GM04504 (cell line): ENCODE measurements around the gene MARCHF11.
A peak's percentile ranks its signal among the peaks of the same experiment; 100 is the strongest.

ENCODE experiments used
- DNase-seq: peaks from one replicate; pipeline ENCODE4 v3.0.0-alpha.2; 2012; ENCODE audit warnings: low read depth

Gene MARCHF11, protein sequence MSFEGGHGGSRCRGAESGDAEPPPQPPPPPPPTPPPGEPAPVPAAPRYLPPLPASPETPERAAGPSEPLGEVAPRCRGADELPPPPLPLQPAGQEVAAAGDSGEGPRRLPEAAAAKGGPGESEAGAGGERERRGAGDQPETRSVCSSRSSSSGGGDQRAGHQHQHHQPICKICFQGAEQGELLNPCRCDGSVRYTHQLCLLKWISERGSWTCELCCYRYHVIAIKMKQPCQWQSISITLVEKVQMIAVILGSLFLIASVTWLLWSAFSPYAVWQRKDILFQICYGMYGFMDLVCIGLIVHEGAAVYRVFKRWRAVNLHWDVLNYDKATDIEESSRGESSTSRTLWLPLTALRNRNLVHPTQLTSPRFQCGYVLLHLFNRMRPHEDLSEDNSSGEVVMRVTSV

GRCh38 chr5:16179511-16179935 is at the start of gene MARCHF11:
MARCHF11 (minus strand) TSS chr5:16179791; CDS start chr5:16179575, 216 bp downstream.
- no peak for DNase-seq

GRCh38 chr5:16225927-16226326 is 46.3 kb upstream of the MARCHF11 start:
- DNase-seq, result no peak

GRCh38 chr5:16192311-16192710 is 12.7 kb upstream of the MARCHF11 start:
- DNase-seq, result no peak

DNA sequence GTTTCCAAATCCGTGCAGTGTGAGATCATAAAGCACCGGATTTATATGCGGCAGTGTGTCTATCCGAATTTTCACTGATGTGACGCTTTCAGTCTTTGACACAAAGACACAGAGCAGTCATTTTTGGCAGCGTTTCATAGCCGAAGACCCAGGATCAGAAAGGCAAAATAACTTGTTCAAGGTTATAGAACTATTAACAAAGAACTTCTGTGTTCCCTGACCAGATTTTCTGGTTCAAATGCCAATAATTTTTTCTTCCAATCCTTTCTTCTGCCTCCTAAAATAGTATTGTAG is 1.1 kb upstream of the MARCHF11 start:
- DNase-seq, result no peak

DNA sequence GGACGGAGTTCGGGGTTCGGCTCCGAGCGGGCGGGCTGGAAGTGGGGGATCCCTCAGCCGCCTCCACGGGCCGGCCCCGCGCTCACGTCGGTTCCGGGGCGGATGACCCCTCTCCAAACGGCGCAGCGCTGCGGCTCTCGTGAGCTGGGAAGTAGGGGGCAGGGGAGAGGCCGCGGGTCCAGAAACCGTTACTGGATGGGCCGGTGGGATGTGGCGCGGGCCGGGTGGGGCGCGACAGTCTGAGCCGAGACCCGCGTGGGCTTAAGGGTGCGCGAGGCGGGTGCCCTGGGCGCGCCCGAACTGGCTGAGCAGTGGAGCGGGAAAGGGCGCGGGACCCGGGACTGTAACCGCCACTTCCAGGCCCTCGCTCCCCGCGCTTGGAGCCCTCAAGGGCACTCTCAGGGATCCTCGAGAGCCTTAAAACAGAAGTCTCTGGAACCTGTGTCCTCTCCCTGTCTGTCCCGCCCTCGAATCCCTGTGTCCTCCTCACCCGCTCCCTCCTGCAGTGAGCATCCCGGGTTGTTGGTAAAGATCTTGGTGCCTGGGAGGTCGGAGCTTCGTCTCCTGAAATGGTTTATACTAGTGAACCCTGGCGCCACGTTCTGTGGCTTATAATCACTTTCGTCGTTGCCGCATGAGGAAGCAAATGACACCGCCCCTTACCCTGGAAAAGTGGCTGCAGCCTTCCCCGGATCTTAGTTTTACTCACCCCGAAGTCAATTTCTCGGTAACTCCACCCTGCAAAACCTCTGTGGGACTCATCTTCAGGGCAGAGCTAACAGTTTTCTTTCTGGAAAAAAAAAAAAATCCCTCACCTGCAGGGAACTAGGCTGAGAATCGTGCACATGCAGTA is 571 bp upstream of the MARCHF11 start:
- DNase-seq, result no peak

DNA sequence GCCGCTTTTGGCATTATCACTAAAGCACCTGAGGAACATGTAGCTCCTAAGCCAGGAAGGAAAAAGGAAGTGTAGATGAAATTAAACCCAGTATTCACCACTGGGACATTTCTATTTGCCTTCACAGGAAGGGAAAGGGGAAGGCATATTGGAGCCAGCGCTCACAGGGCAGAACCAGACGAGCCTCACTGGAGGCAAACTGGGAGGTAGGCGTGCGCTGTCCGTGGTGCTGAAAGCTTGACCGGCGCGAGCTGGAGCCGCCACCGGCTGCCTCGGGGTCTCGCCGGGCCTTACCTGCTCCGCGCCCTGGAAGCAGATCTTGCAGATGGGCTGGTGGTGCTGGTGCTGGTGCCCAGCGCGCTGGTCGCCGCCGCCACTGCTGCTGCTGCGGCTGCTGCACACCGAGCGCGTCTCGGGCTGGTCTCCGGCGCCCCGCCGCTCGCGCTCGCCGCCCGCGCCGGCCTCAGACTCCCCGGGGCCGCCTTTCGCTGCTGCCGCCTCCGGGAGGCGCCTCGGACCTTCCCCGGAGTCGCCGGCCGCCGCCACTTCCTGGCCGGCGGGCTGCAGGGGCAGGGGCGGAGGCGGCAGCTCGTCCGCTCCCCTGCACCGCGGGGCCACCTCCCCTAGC is 732 bp downstream of the MARCHF11 start:
- peak; percentile 25 for DNase-seq

DNA sequence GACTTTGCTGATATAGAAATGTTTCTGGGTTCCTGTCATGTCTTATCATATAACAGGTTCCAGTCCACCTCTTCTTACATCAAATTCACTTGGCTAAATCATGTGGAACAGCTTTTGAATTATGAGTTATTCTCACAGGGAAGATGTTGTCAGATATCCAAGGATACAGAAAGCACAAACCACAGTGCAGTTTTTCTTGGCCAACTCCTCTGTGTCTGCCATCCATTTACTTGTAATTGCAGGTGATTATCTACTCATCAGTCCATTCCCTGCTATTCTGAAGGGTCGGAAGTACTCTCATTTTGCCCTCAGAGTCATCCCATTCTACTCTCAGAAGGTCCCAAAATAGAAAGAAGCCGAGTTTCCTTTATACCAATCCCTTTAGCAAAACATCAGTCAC is 10.0 kb downstream of the MARCHF11 start:
- DNase-seq, result no peak

DNA sequence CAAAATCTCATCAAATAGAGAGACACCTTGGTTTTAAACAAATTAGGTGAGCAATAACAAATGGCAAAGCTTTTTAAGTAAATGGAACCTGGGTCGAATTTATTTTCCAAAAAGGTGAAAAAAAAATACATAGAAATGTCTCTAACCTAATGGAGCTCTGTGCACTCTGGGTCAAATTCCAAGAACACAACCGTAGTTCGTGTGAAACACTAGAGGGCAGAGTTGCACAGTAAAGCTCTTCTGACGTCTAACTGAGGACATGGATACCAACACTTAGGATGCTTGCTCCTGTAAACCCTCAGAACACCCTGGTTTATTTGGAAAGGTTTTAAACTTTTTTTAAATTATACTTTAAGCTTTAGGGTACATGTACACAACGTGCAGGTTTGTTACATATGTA is 18.9 kb downstream of the MARCHF11 start:
- DNase-seq, result peak; percentile 24

DNA sequence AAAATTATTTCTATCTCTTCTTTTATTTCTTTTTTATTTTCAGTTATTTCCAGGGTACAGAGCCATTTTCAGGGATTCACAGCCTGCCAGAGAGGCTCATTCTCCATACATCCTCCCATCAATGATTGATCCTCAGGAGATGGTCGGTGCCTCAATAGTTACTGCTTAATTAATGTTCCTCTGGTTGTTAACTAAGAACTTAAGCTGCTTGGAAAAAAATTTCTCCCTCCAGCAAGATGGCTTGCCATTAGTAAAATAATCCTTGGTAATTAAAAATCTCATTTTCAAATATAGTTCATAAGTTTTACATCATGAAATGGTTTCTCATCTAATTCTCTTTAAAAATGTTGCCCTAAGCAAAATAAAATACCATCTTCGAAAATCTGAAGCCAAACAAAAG is 20.0 kb downstream of the MARCHF11 start:
- no peak for DNase-seq

- no peak for DNase-seq
These were observed 23.4 kb downstream of the MARCHF11 start for GRCh38 chr5:16156152-16156551.

- no peak for DNase-seq
These were observed 26.7 kb downstream of the MARCHF11 start for GRCh38 chr5:16152601-16153568.

- DNase-seq, result no peak
These were observed 30.0 kb downstream of the MARCHF11 start for GRCh38 chr5:16149621-16150020.

GRCh38 chr5:16147179-16147900 is 32.3 kb downstream of the MARCHF11 start:
- no peak for DNase-seq

GRCh38 chr5:16144416-16144815 is 35.2 kb downstream of the MARCHF11 start:
- no peak for DNase-seq

DNA sequence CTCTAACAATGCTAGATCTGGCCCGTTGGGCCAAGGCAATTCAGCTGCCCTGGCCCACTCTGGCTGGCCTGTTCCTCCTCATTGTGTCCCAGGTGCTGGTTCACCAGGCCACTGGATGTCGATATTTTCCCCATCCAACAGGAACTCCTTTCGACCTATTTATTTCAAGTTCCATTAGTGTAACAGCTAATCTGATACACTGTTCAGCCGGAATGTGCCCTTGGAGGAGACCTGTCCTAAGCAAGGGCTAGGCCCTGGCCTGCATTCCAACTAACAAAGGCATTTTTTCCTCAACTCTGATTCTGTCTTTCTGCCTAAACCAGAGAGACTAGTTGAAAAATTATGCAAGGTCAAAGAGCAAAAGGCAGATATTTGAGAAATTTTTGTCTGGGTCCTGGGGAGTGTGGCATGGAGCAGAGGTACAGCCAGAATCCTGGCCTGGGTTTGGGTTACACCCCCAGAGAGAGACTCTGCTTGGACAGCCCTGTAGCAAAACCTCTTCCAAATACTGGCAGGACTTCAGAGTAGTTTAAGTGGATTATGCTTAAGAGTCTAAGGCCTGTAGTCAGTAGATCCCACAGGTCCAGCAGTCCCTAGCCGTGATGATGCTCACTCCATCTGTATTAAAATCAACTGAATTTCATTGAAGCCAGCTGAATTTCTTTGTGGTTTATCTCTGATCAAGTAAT is 36.1 kb downstream of the MARCHF11 start:
- DNase-seq, result no peak

DNA sequence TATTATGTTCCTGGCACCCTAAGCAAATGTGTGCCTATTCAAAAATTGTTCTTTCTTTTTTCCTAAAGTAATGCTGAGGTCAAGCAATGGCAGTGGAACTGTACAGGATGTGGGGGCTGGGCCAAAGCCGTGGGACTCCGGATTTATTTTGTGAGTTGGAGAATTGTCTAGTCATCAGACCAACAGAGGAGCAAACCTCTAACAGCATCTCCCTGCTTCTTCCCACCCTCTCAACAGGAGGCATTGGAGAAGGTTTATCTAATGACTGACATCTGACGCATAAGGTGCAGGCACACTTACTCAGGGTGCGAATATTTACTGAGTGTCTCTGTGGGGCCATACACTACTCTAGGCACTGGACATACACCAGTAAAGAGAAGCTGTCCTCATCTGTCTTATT is 38.6 kb downstream of the MARCHF11 start:
- no peak for DNase-seq

GRCh38 chr5:16140417-16140816 is 39.2 kb downstream of the MARCHF11 start:
- no peak for DNase-seq

DNA sequence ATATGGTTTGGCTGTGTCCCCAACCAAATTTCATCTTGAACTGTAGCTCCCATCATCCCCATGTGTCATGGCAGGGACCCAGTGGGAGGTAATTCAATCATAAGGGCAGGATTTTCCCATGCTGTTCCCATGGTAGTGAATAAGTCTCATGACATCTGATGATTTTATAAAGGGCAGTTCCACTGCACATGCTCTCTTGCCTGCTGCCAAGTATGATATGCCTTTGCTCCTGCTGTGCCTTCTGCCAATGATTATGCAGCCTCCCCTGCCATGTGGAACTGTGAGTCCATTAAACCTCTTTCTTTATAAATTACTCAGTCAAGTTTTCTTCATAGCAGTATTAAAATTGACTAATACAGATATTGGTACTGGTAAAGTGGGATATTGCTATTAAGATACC is 42.4 kb downstream of the MARCHF11 start:
- DNase-seq, result no peak

DNA sequence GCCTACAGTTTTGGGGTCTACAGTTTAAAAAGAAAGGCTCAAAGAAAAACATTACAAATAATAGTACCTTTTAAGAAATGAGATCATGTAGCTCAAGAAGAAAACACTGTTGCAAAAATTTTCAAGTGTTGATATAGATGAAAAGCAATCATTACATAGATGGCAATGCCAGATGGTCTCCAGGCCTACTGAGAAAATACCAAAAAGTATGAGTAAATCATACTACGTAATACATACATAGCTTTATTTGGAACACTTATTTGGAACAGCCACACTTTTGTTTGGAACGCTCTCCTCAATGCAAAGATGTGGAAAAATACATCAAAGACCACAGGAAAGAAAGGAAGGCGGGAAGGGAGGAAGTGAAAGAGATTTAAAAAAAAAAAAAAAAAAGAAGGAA is 44.1 kb downstream of the MARCHF11 start:
- DNase-seq, result no peak

GRCh38 chr5:16135003-16135402 is 44.6 kb downstream of the MARCHF11 start:
- DNase-seq, result no peak
